C4-2B (cell line): Measurements from ENCODE around the gene ETV4.

Experiments used
- CTCF ChIP-seq: fragments of 450-650 bp; conservative IDR thresholded peaks from 2 replicates; pipeline ENCODE4 v1.5.1; 2017; ENCODE audit warnings: mild to moderate bottlenecking
- ZFX ChIP-seq: fragments of 450-650 bp; IDR thresholded peaks from 2 replicates; pipeline ENCODE4 v1.6.1; 2017

- TF ChIP-seq CTCF (no peak), ZFX (no peak)
These were observed 37.2 kb upstream of the ETV4 start for GRCh38 chr17:43583332-43583731.
